ENCODE results near the gene WDHD1.

DNA sequence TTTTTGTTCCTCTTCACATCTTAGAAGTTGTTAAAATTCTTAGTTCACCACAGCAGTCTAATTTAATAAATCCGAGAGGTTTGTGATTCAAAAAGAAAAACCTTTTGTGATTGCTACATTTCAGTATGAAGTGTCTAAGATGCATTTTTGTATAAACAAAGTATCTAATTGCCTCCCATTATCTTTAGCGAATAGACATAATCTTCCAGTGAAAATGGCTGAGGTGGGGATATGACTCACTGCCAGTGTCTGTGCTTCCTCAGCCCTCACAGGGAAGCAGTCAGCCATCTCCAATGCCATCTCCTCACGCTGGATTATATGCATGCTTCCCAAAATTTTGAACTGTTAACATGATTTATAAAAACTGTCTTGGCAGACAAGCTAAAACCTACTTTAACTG is 131.9 kb downstream of the WDHD1 start:
- TF ChIP-seq, protein P1, sequence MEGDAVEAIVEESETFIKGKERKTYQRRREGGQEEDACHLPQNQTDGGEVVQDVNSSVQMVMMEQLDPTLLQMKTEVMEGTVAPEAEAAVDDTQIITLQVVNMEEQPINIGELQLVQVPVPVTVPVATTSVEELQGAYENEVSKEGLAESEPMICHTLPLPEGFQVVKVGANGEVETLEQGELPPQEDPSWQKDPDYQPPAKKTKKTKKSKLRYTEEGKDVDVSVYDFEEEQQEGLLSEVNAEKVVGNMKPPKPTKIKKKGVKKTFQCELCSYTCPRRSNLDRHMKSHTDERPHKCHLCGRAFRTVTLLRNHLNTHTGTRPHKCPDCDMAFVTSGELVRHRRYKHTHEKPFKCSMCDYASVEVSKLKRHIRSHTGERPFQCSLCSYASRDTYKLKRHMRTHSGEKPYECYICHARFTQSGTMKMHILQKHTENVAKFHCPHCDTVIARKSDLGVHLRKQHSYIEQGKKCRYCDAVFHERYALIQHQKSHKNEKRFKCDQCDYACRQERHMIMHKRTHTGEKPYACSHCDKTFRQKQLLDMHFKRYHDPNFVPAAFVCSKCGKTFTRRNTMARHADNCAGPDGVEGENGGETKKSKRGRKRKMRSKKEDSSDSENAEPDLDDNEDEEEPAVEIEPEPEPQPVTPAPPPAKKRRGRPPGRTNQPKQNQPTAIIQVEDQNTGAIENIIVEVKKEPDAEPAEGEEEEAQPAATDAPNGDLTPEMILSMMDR (IDR thresholded peaks at IDR 0.05), result no peak
- TF ChIP-seq POLR2A (IDR thresholded peaks at IDR 0.05) (no peak), EP300 (IDR thresholded peaks at IDR 0.05) (no peak), POLR2AphosphoS5 (IDR thresholded peaks at IDR 0.05) (no peak)
